ENCODE data around the gene BUB3.
"Not testable (repeated sequence)": the region's sequence is repeated elsewhere in the genome, so short reads cannot be mapped to it uniquely, and the experiment has no call there.

The BUB3 gene

GRCh38 chr10:123164319-123164718 lies 10.1 kb downstream of the BUB3 start:
- Histone ChIP-seq H3K27ac (ENCODE audit: low read depth, low read length) (no peak overlapping the region), H3K4me3 (ENCODE audit: low read depth in 1 of 2, low read length in 2 of 2) (no peak overlapping the region), H3K4me1 (ENCODE audit: insufficient read depth, low read length) (no peaks in the 10 kb centered on the region), H3K9me3 (ENCODE audit: low read length) (no peaks in the 10 kb centered on the region), H3K27me3 (ENCODE audit: control insufficient read depth in 1 of 2, insufficient read depth in 2 of 2, low read length in 2 of 2) (no peaks in the 10 kb centered on the region), H3K9ac (ENCODE audit: low read length) (no peak overlapping the region), H3K36me3 (ENCODE audit: insufficient read depth, low read length) (peaks cover 56% of the 10 kb centered on the region)

- Histone ChIP-seq H3K27ac (ENCODE audit: low read depth, low read length) (no peak overlapping the region), H3K36me3 (ENCODE audit: insufficient read depth, low read length) (peaks cover 55% of the 10 kb centered on the region), H3K9me3 (ENCODE audit: low read length) (no peaks in the 10 kb centered on the region), H3K9ac (ENCODE audit: low read length) (no peak overlapping the region), H3K27me3 (ENCODE audit: control insufficient read depth in 1 of 2, insufficient read depth in 2 of 2, low read length in 2 of 2) (no peaks in the 10 kb centered on the region), H3K4me1 (ENCODE audit: insufficient read depth, low read length) (no peaks in the 10 kb centered on the region), H3K4me3 (ENCODE audit: low read depth in 1 of 2, low read length in 2 of 2) (no peak overlapping the region)
These were observed 11.4 kb downstream of the BUB3 start for GRCh38 chr10:123165445-123166072.

GRCh38 chr10:123166618-123167017 lies 12.4 kb downstream of the BUB3 start:
- H3K4me3 ChIP-seq (ENCODE audit: low read depth in 1 of 2, low read length in 2 of 2), result no peak overlapping the region
- H3K36me3 ChIP-seq (ENCODE audit: insufficient read depth, low read length), result peaks cover 48% of the 10 kb centered on the region
- no peaks in the 10 kb centered on the region for H3K27me3 ChIP-seq (ENCODE audit: control insufficient read depth in 1 of 2, insufficient read depth in 2 of 2, low read length in 2 of 2)
- no peaks in the 10 kb centered on the region for H3K4me1 ChIP-seq (ENCODE audit: insufficient read depth, low read length)
- no peak overlapping the region for H3K9ac ChIP-seq (ENCODE audit: low read length)
- H3K27ac ChIP-seq (ENCODE audit: low read depth, low read length), result no peak overlapping the region
- no peaks in the 10 kb centered on the region for H3K9me3 ChIP-seq (ENCODE audit: low read length)

GRCh38 chr10:123170961-123171360 lies 16.8 kb downstream of the BUB3 start:
- Histone ChIP-seq H3K27ac (ENCODE audit: low read depth, low read length) (no peak overlapping the region), H3K9me3 (ENCODE audit: low read length) (no peaks in the 10 kb centered on the region), H3K4me1 (ENCODE audit: insufficient read depth, low read length) (no peaks in the 10 kb centered on the region), H3K27me3 (ENCODE audit: control insufficient read depth in 1 of 2, insufficient read depth in 2 of 2, low read length in 2 of 2) (no peaks in the 10 kb centered on the region), H3K36me3 (ENCODE audit: insufficient read depth, low read length) (peaks cover 9% of the 10 kb centered on the region), H3K9ac (ENCODE audit: low read length) (no peak overlapping the region), H3K4me3 (ENCODE audit: low read depth in 1 of 2, low read length in 2 of 2) (no peak overlapping the region)

- not testable (repeated sequence) for H3K36me3 ChIP-seq (ENCODE audit: insufficient read depth, low read length); H3K27me3 ChIP-seq (ENCODE audit: control insufficient read depth in 1 of 2, insufficient read depth in 2 of 2, low read length in 2 of 2); H3K27ac ChIP-seq (ENCODE audit: low read depth, low read length); H3K4me1 ChIP-seq (ENCODE audit: insufficient read depth, low read length); H3K9me3 ChIP-seq (ENCODE audit: low read length); H3K4me3 ChIP-seq (ENCODE audit: low read depth in 1 of 2, low read length in 2 of 2); H3K9ac ChIP-seq (ENCODE audit: low read length)
These were observed 17.4 kb downstream of the BUB3 start for GRCh38 chr10:123171616-123172015.

GRCh38 chr10:123175389-123176387 lies 21.5 kb downstream of the BUB3 start:
- Histone ChIP-seq H3K27me3 (ENCODE audit: control insufficient read depth in 1 of 2, insufficient read depth in 2 of 2, low read length in 2 of 2) (no peaks in the 10 kb centered on the region), H3K27ac (ENCODE audit: low read depth, low read length) (no peak overlapping the region), H3K4me1 (ENCODE audit: insufficient read depth, low read length) (no peaks in the 10 kb centered on the region), H3K4me3 (ENCODE audit: low read depth in 1 of 2, low read length in 2 of 2) (no peak overlapping the region), H3K9ac (ENCODE audit: low read length) (no peak overlapping the region), H3K9me3 (ENCODE audit: low read length) (no peaks in the 10 kb centered on the region), H3K36me3 (ENCODE audit: insufficient read depth, low read length) (no peaks in the 10 kb centered on the region)

- not testable (repeated sequence) for H3K9me3 ChIP-seq (ENCODE audit: low read length); H3K4me3 ChIP-seq (ENCODE audit: low read depth in 1 of 2, low read length in 2 of 2); H3K27me3 ChIP-seq (ENCODE audit: control insufficient read depth in 1 of 2, insufficient read depth in 2 of 2, low read length in 2 of 2)
These were observed 24.2 kb downstream of the BUB3 start for GRCh38 chr10:123178390-123178789.

GRCh38 chr10:123180101-123181090 lies 26.2 kb downstream of the BUB3 start:
- Histone ChIP-seq H3K4me1 (ENCODE audit: insufficient read depth, low read length) (no peaks in the 10 kb centered on the region), H3K9ac (ENCODE audit: low read length) (no peak overlapping the region), H3K9me3 (ENCODE audit: low read length) (no peaks in the 10 kb centered on the region), H3K27ac (ENCODE audit: low read depth, low read length) (no peak overlapping the region), H3K27me3 (ENCODE audit: control insufficient read depth in 1 of 2, insufficient read depth in 2 of 2, low read length in 2 of 2) (no peaks in the 10 kb centered on the region), H3K36me3 (ENCODE audit: insufficient read depth, low read length) (no peaks in the 10 kb centered on the region), H3K4me3 (ENCODE audit: low read depth in 1 of 2, low read length in 2 of 2) (no peak overlapping the region)

More at GRCh38 chr10:123178390-123178789, 24.2 kb downstream of the BUB3 start:
- not testable (repeated sequence) for H3K4me1 ChIP-seq (ENCODE audit: insufficient read depth, low read length); H3K36me3 ChIP-seq (ENCODE audit: insufficient read depth, low read length); H3K27ac ChIP-seq (ENCODE audit: low read depth, low read length); H3K9ac ChIP-seq (ENCODE audit: low read length)

- Histone ChIP-seq H3K36me3 (ENCODE audit: insufficient read depth, low read length) (no peaks in the 10 kb centered on the region), H3K27ac (ENCODE audit: low read depth, low read length) (no peak overlapping the region), H3K4me1 (ENCODE audit: insufficient read depth, low read length) (no peaks in the 10 kb centered on the region), H3K9ac (ENCODE audit: low read length) (no peak overlapping the region), H3K4me3 (ENCODE audit: low read depth in 1 of 2, low read length in 2 of 2) (no peak overlapping the region), H3K27me3 (ENCODE audit: control insufficient read depth in 1 of 2, insufficient read depth in 2 of 2, low read length in 2 of 2) (no peaks in the 10 kb centered on the region), H3K9me3 (ENCODE audit: low read length) (no peaks in the 10 kb centered on the region)
These were observed 29.5 kb downstream of the BUB3 start for GRCh38 chr10:123183724-123184123.

- Histone ChIP-seq H3K4me3 (ENCODE audit: low read depth in 1 of 2, low read length in 2 of 2) (no peak overlapping the region), H3K9me3 (ENCODE audit: low read length) (no peaks in the 10 kb centered on the region), H3K36me3 (ENCODE audit: insufficient read depth, low read length) (no peaks in the 10 kb centered on the region), H3K27ac (ENCODE audit: low read depth, low read length) (no peak overlapping the region), H3K27me3 (ENCODE audit: control insufficient read depth in 1 of 2, insufficient read depth in 2 of 2, low read length in 2 of 2) (no peaks in the 10 kb centered on the region), H3K4me1 (ENCODE audit: insufficient read depth, low read length) (no peaks in the 10 kb centered on the region), H3K9ac (ENCODE audit: low read length) (no peak overlapping the region)
These were observed 33.6 kb downstream of the BUB3 start for GRCh38 chr10:123187781-123188180.

GRCh38 chr10:123191886-123192285 lies 37.7 kb downstream of the BUB3 start:
- Histone ChIP-seq H3K9ac (ENCODE audit: low read length) (no peak overlapping the region), H3K36me3 (ENCODE audit: insufficient read depth, low read length) (no peaks in the 10 kb centered on the region), H3K9me3 (ENCODE audit: low read length) (no peaks in the 10 kb centered on the region), H3K27me3 (ENCODE audit: control insufficient read depth in 1 of 2, insufficient read depth in 2 of 2, low read length in 2 of 2) (no peaks in the 10 kb centered on the region), H3K4me1 (ENCODE audit: insufficient read depth, low read length) (no peaks in the 10 kb centered on the region), H3K4me3 (ENCODE audit: low read depth in 1 of 2, low read length in 2 of 2) (no peak overlapping the region), H3K27ac (ENCODE audit: low read depth, low read length) (no peak overlapping the region)

Data from muscle layer of colon (tissue), 2 donors.